ENCODE results near the gene SNX13.
A peak's percentile ranks its signal among the peaks of the same experiment; 100 is the strongest.
"Not testable (repeated sequence)": the region's sequence is repeated elsewhere in the genome, so short reads cannot be mapped to it uniquely, and the experiment has no call there.

The SNX13 gene

GRCh38 chr7:17912536-17913235 lies 27.6 kb downstream of the SNX13 start:
- no peak for FAIRE-seq

GRCh38 chr7:17912050-17912449 lies 28.2 kb downstream of the SNX13 start:
- FAIRE-seq = no peak

- FAIRE-seq = no peak
These were observed 29.9 kb downstream of the SNX13 start for GRCh38 chr7:17910377-17910776.

GRCh38 chr7:17909310-17909709 lies 31.0 kb downstream of the SNX13 start:
- FAIRE-seq = not testable (repeated sequence)

- no peak for FAIRE-seq
These were observed 33.3 kb downstream of the SNX13 start for GRCh38 chr7:17907014-17907413.

GRCh38 chr7:17903337-17903736 lies 37.0 kb downstream of the SNX13 start:
- FAIRE-seq = no peak

GRCh38 chr7:17902599-17902998 lies 37.7 kb downstream of the SNX13 start:
- FAIRE-seq = peak; percentile 73

- FAIRE-seq = no peak
These were observed 39.8 kb downstream of the SNX13 start for GRCh38 chr7:17900464-17900863.

- FAIRE-seq = no peak
These were observed 42.2 kb downstream of the SNX13 start for GRCh38 chr7:17898111-17898510.

- FAIRE-seq = no peak
These were observed 53.0 kb downstream of the SNX13 start for GRCh38 chr7:17887286-17887685.

GRCh38 chr7:17882685-17883084 lies 57.6 kb downstream of the SNX13 start:
- FAIRE-seq = no peak

- no peak for FAIRE-seq
These were observed 61.1 kb downstream of the SNX13 start for GRCh38 chr7:17879075-17879661.

GRCh38 chr7:17878627-17879026 lies 61.7 kb downstream of the SNX13 start:
- FAIRE-seq = no peak

GRCh38 chr7:17871815-17872533 lies 68.3 kb downstream of the SNX13 start:
- no peak for FAIRE-seq

- FAIRE-seq = no peak
These were observed 69.9 kb downstream of the SNX13 start for GRCh38 chr7:17870406-17870805.

GRCh38 chr7:17863809-17864143 lies 76.5 kb downstream of the SNX13 start:
- no peak for FAIRE-seq

GRCh38 chr7:17863095-17863808 lies 77.0 kb downstream of the SNX13 start:
- no peak for FAIRE-seq

GRCh38 chr7:17856251-17856650 lies 84.0 kb downstream of the SNX13 start:
- no peak for FAIRE-seq

- no peak for FAIRE-seq
These were observed 85.1 kb downstream of the SNX13 start for GRCh38 chr7:17855202-17855601.

GRCh38 chr7:17854261-17855047 lies 85.8 kb downstream of the SNX13 start:
- no peak for FAIRE-seq

GRCh38 chr7:17852361-17852760 lies 87.9 kb downstream of the SNX13 start:
- FAIRE-seq = no peak

GRCh38 chr7:17849504-17849903 lies 90.8 kb downstream of the SNX13 start:
- FAIRE-seq = no peak

GRCh38 chr7:17848516-17848915 lies 91.8 kb downstream of the SNX13 start:
- no peak for FAIRE-seq

Measured in islet of Langerhans (tissue), 1 donor.